K562 (cell line): ENCODE results near the gene WSCD1. TPM values are rescaled to one million over a fixed set of nuclear protein-coding genes. Genes with fewer than 3 reads are reported as not detected.

Source experiments
- ATAC-seq: fragments of 200-7000 bp; cut with Tn5 transposase; 3 replicates; pipeline ENCODE4 v1.9.1; 2020; ENCODE audit warnings: moderate library complexity
- BruUV-seq: library from RNA; stranded (reverse); fragments of 400-500 nt; replicated peaks from 2 replicates; lab custom pipeline; 2021; lab: Mats Ljungman, UMichigan
- CTCF ChIA-PET: fragments of 300-600 bp; formaldehyde crosslinking; extraction: SDS; loops from one replicate; lab custom pipeline; 2021; ENCODE audit warnings: low intra/inter-chr PET ratio; lab: Yijun Ruan, JAX
- POLR2A ChIA-PET: fragments of 300-600, 350-650 bp; sonication (Branson Sonifier 250); formaldehyde crosslinking; extraction: SDS; loops from one replicate; lab custom pipeline; 2021; ENCODE audit warnings: antibody characterized with exemption, inconsistent platforms; lab: Yijun Ruan, JAX
- DNase-seq, 4 experiments: peaks; one replicate each; pipeline versions ENCODE4 v3.0.0 to v3.0.0-alpha.2; 2011 to 2018; ENCODE audit warnings: low spot score in 3 of 4, mixed read lengths in 3 of 4; ENCODE audit errors: extremely low read depth in 1 of 4
- FAIRE-seq: peaks from 2 replicates; lab custom pipeline; 2011; peaks lifted over from hg19 to GRCh38; lab: Jason Lieb, UNC
- H2AFZ ChIP-seq: 2 replicates; pipeline ENCODE4 v1.6.0; 2011; ENCODE audit warnings: low read depth, low read length, control low read depth, inconsistent platforms
- H3K27ac ChIP-seq: fragments of 200-600 bp; 3 replicates; pipeline ENCODE4 v1.8.0; 2011; ENCODE audit warnings: low read depth, mild to moderate bottlenecking, control low read depth, inconsistent platforms, low read length, moderate library complexity, mixed read lengths; ENCODE audit errors: extremely low read depth
- H3K27me3 ChIP-seq, 2 experiments: fragments of 300-600 bp in 1 of 2; 2 replicates in 1 of 2; 3 replicates in 1 of 2; pipeline versions ENCODE4 v1.6.0 to v1.8.0; 2011; ENCODE audit warnings: inconsistent platforms in 2 of 2, low read length in 2 of 2, mild to moderate bottlenecking in 1 of 2, mixed read lengths in 1 of 2, moderate library complexity in 1 of 2; ENCODE audit not compliant: control insufficient read depth in 2 of 2, insufficient read depth in 2 of 2
- H3K36me3 ChIP-seq: fragments of 300-600 bp; 3 replicates; pipeline ENCODE4 v1.8.0; 2011; ENCODE audit warnings: mild to moderate bottlenecking, low read length, inconsistent platforms; ENCODE audit not compliant: control insufficient read depth, insufficient read depth
- H3K4me1 ChIP-seq, 2 experiments: fragments of 200-600 bp in 1 of 2; replicated peaks in 1 of 2; 2 replicates in 1 of 2; 3 replicates in 1 of 2; pipeline versions ENCODE4 v1.5.1 to v1.8.0; 2011; ENCODE audit warnings: inconsistent platforms in 2 of 2, low read length in 2 of 2, mild to moderate bottlenecking in 1 of 2, mixed read lengths in 1 of 2, moderate library complexity in 1 of 2; ENCODE audit not compliant: control insufficient read depth in 2 of 2, insufficient read depth in 2 of 2
- H3K4me2 ChIP-seq: 2 replicates; pipeline ENCODE4 v1.6.1; 2011; ENCODE audit warnings: low read length, control low read depth, inconsistent platforms, mixed read lengths; ENCODE audit not compliant: insufficient read depth
- H3K4me3 ChIP-seq: fragments of 200-600 bp; sonication (generic), shearing (Covaris generic); 2 replicates; pipeline ENCODE4 v1.5.1; 2016; ENCODE audit warnings: control low read depth, inconsistent platforms
- H3K79me2 ChIP-seq: fragments of 200-600 bp; 3 replicates; pipeline ENCODE4 v1.8.0; 2011; ENCODE audit warnings: low read length, inconsistent platforms; ENCODE audit not compliant: control insufficient read depth, insufficient read depth
- H3K9ac ChIP-seq, 2 experiments: 2 replicates each; pipeline versions ENCODE4 v1.6.0 to v1.6.1; 2011; ENCODE audit warnings: low read depth in 2 of 2, low read length in 2 of 2, control low read depth in 1 of 2, inconsistent platforms in 1 of 2, mild to moderate bottlenecking in 1 of 2, mixed read lengths in 1 of 2; ENCODE audit not compliant: insufficient read depth in 1 of 2
- H3K9me1 ChIP-seq: one replicate; pipeline ENCODE4 v1.6.0; 2011; ENCODE audit warnings: inconsistent platforms, mild to moderate bottlenecking, low read length, moderate library complexity; ENCODE audit not compliant: control insufficient read depth, insufficient read depth
- H3K9me3 ChIP-seq: replicated peaks from 2 replicates; pipeline ENCODE4 v1.5.1; 2011; ENCODE audit warnings: low read depth, low read length, inconsistent platforms; ENCODE audit not compliant: control insufficient read depth, insufficient read depth
- H4K20me1 ChIP-seq: replicated peaks from 2 replicates; pipeline ENCODE4 v1.6.1; 2011; ENCODE audit warnings: low read length, inconsistent platforms, mixed read lengths; ENCODE audit not compliant: control insufficient read depth, insufficient read depth
- CBFA2T3 ChIP-seq: fragments of 450-650 bp; IDR thresholded peaks from 2 replicates; pipeline ENCODE4 v1.6.1; 2017
- CSDE1 ChIP-seq, 2 experiments: fragments of 450-650 bp; IDR thresholded peaks; 2 replicates each; pipeline ENCODE4 v1.6.1; 2016; ENCODE audit warnings: mild to moderate bottlenecking in 1 of 2
- HINFP ChIP-seq: fragments of 450-650 bp; conservative IDR thresholded peaks from 2 replicates; pipeline ENCODE4 v1.6.1; 2016; ENCODE audit warnings: missing genetic modification characterization, low read depth, mild to moderate bottlenecking, control low read depth, missing compliant biosample characterization
- HMBOX1 ChIP-seq: sonication (generic); IDR thresholded peaks from 2 replicates; pipeline ENCODE4 v1.6.1; 2016
- MXD1 ChIP-seq: fragments of 250-450 bp; sonication (Bioruptor Pico); IDR thresholded peaks from 2 replicates; pipeline ENCODE4 v1.8.0; 2021; ENCODE audit warnings: borderline replicate concordance, mild to moderate bottlenecking, moderate library complexity; ENCODE audit not compliant: poor library complexity, severe bottlenecking
- NFATC3 ChIP-seq: fragments of 450-650 bp; IDR thresholded peaks from 2 replicates; pipeline ENCODE4 v1.6.1; 2017; ENCODE audit warnings: mild to moderate bottlenecking
- PRPF4 ChIP-seq: fragments of 200-400 bp; formaldehyde crosslinking; IDR thresholded peaks from one replicate; pipeline ENCODE4 v1.6.1; 2017; ENCODE audit warnings: low read length, low read depth, mild to moderate bottlenecking; ENCODE audit not compliant: insufficient read depth, poor library complexity, severe bottlenecking
- RBM22 ChIP-seq: fragments of 200-400 bp; formaldehyde crosslinking; IDR thresholded peaks from 2 replicates; pipeline ENCODE4 v1.6.1; 2018; ENCODE audit warnings: low read length, low read depth; ENCODE audit not compliant: poor library complexity, severe bottlenecking
- SIN3A ChIP-seq, 2 experiments: fragments of 150-350 bp in 1 of 2; IDR thresholded peaks; 2 replicates each; pipeline ENCODE4 v1.6.1; 2011 to 2016; ENCODE audit warnings: borderline replicate concordance in 2 of 2, low read depth in 2 of 2, low read length in 2 of 2, mild to moderate bottlenecking in 2 of 2, moderate library complexity in 2 of 2; ENCODE audit not compliant: control insufficient read depth in 1 of 2
- TCF7 ChIP-seq: sonication (generic); IDR thresholded peaks from 2 replicates; pipeline ENCODE4 v1.6.1; 2016; ENCODE audit warnings: antibody characterized with exemption, borderline replicate concordance
- ZNF583 ChIP-seq: fragments of 250-450 bp; sonication (Bioruptor Pico); IDR thresholded peaks from 2 replicates; pipeline ENCODE4 v1.4.0; 2020
- ZNF609 ChIP-seq: sonication (generic); formaldehyde crosslinking; IDR thresholded peaks from 2 replicates; pipeline ENCODE4 v1.8.1; 2023; ENCODE audit warnings: missing genetic modification reagents, mild to moderate bottlenecking, borderline replicate concordance
- WGBS: fragments of 100-300 bp; shearing (Covaris generic); methylation state at CpG from one replicate; pipeline ENCODE4 v1.1.6; 2016; ENCODE audit warnings: low coverage, mixed read lengths; ENCODE audit not compliant: insufficient coverage; ENCODE audit errors: missing lambda C conversion rate; 5-methylcytosine and 5-hydroxymethylcytosine counted together
- in situ Hi-C: fragments of 300-500 bp; cut with MboI; formaldehyde crosslinking; loops from 4 replicates; pipeline ENCODE4 v1.15.0; 2018; ENCODE audit warnings: inconsistent platforms, mixed read lengths
- intact Hi-C: fragments of 100-400 bp; cut with micrococcal nuclease; formaldehyde crosslinking; loops from 2 replicates; pipeline ENCODE4 v1.14.2; 2022
- polyA plus RNA-seq, 8 experiments: library from polyadenylated mRNA; depleted of rRNA in 4 of 8; stranded (reverse) in 5 of 8; unstranded in 3 of 8; fragments of >200 nt; fragmentation: Nextera tagmentation in 2 of 8; fragmentation: Illumina TruSeq in 1 of 8; extraction: Ambion mirVana in 2 of 8; extraction: Trizol in 1 of 8; gene quantifications; 2 replicates each; pipeline versions ENCODE4 v1.2.1 to v1.2.3, GENCODE V29; 2011 to 2014; ENCODE audit warnings: inconsistent platforms in 1 of 8, missing spikeins in 1 of 8
- total RNA-seq, 7 experiments: library from RNA; depleted of rRNA in 6 of 7; stranded (reverse); fragments of >200 nt in 6 of 7; fragmentation: Illumina TruSeq in 2 of 7; extraction: Trizol in 2 of 7; gene quantifications; 2 replicates each; pipeline versions ENCODE4 v1.2.1 to v1.2.3, GENCODE V29; 2011 to 2021; ENCODE audit warnings: low replicate concordance in 1 of 7

Gene WSCD1
- total and polyA plus RNA-seq, 9 of the 15 experiments (the other 6 are each of a cell fraction or from before 2014, with no cell fraction given) = not detected

GRCh38 chr17:6109536-6109935, 39.4 kb downstream of the WSCD1 start:
- in situ Hi-C loops (no loop called here), intact Hi-C loops (no loop called here)
- Histone ChIP-seq H3K4me2 (no peak overlapping the region), H3K9me3 (no peaks in the 10 kb centered on the region), H3K79me2 (no peaks in the 10 kb centered on the region), H3K9ac (no peak overlapping the region), H3K27ac (no peak overlapping the region), H3K27me3 (no peaks in the 10 kb centered on the region), H3K36me3 (no peaks in the 10 kb centered on the region), H3K4me1 (no peaks in the 10 kb centered on the region), H4K20me1 (no peaks in the 10 kb centered on the region), H3K4me3 (no peak overlapping the region), H3K9me1 (no peaks in the 10 kb centered on the region), H2AFZ (no peak overlapping the region)
- POLR2A ChIA-PET = no interaction called here
- DNase-seq = no peak
- whole genome bisulfite sequencing = 0% methylated on average over 3 of the region's 4 CpGs
- no peak for TF ChIP-seq PRPF4
- no peak for TF ChIP-seq ZNF583 (CRISPR knock-in tag)
- TF ChIP-seq HINFP = no peak
- no peak for TF ChIP-seq TCF7
- no peak for TF ChIP-seq MXD1 (CRISPR knock-in tag)
- no peak for TF ChIP-seq SIN3A (IDR thresholded peaks at IDR 0.05; ENCODE audit: borderline replicate concordance in 2 of 2, control insufficient read depth in 1 of 2, low read depth in 2 of 2, low read length in 2 of 2)
- no peak for TF ChIP-seq ZNF609
- TF ChIP-seq NFATC3 = no peak
- no peak for TF ChIP-seq CSDE1 (IDR thresholded peaks at IDR 0.05)
- no peak for TF ChIP-seq HMBOX1
- TF ChIP-seq CBFA2T3 = no peak
- no peak for TF ChIP-seq RBM22
- CTCF ChIA-PET = no interaction called here
- no peak for ATAC-seq
- FAIRE-seq = no peak
- BruUV-seq = no TSS peak
